Esophagus muscularis mucosa (tissue), 4 donors: ENCODE measurements around the gene HID1. TPM values are rescaled to one million over a fixed set of nuclear protein-coding genes. Genes with fewer than 3 reads are reported as not detected.
A peak's percentile ranks its signal among the peaks of the same experiment; 100 is the strongest.

Source experiments
- DNase-seq: peaks from one replicate; pipeline ENCODE4 v3.0.0-alpha.2; 2017; ENCODE audit errors: extremely low spot score
- H3K27ac ChIP-seq, 4 donors: fragments of 200-600 bp; sonication (generic); replicated peaks in 1 of 4; 1 replicate in 3 of 4; 2 replicates in 1 of 4; pipeline ENCODE4 v1.5.1; 2016 to 2019; ENCODE audit warnings: mild to moderate bottlenecking in 1 of 4
- H3K27me3 ChIP-seq, 4 donors: fragments of 200-600 bp; sonication (generic); one replicate each; pipeline versions ENCODE4 v1.5.1 to v1.6.0; 2016 to 2019
- H3K36me3 ChIP-seq, 4 donors: fragments of 200-600 bp; sonication (generic); one replicate each; pipeline ENCODE4 v1.5.1; 2016 to 2019
- H3K4me1 ChIP-seq, 4 donors: fragments of 200-600 bp; sonication (generic); one replicate each; pipeline ENCODE4 v1.5.1; 2016 to 2019
- H3K4me3 ChIP-seq, 4 donors: fragments of 200-600 bp; sonication (generic); 1 replicate in 2 of 4; 2 replicates in 2 of 4; pipeline ENCODE4 v1.5.1; 2016 to 2019; ENCODE audit warnings: mild to moderate bottlenecking in 4 of 4, moderate library complexity in 1 of 4
- H3K9me3 ChIP-seq, 4 donors: fragments of 200-600 bp; sonication (generic); 1 replicate in 3 of 4; 2 replicates in 1 of 4; pipeline ENCODE4 v1.5.1; 2016 to 2019
- CTCF ChIP-seq, 3 experiments: fragments of 200-600 bp in 2 of 3; fragments of 450-650 bp in 1 of 3; sonication (generic) in 2 of 3; IDR thresholded peaks; one replicate each; pipeline ENCODE4 v1.5.1; 2017 to 2019; ENCODE audit warnings: antibody characterized with exemption in 3 of 3, mild to moderate bottlenecking in 2 of 3, moderate library complexity in 1 of 3
- EP300 ChIP-seq: sonication (generic); formaldehyde crosslinking; IDR thresholded peaks from one replicate; pipeline ENCODE4 v1.6.1; 2017; ENCODE audit warnings: antibody characterized with exemption
- POLR2A ChIP-seq: fragments of 450-650 bp; IDR thresholded peaks from one replicate; pipeline ENCODE4 v1.6.1; 2017; ENCODE audit warnings: antibody characterized with exemption, moderate library complexity, mild to moderate bottlenecking, low read depth
- POLR2AphosphoS5 ChIP-seq, 2 donors: sonication (generic); formaldehyde crosslinking; IDR thresholded peaks; one replicate each; pipeline ENCODE4 v1.6.1; 2017; ENCODE audit warnings: antibody characterized with exemption in 2 of 2
- WGBS: methylation state at CpG from one replicate; pipeline ENCODE4 v1.1.5; 2018; 5-methylcytosine and 5-hydroxymethylcytosine counted together
- intact Hi-C: fragments of 100-400 bp; cut with DNase I; formaldehyde crosslinking; loops from one replicate; pipeline ENCODE4 v1.15.1; 2023
- total RNA-seq, 4 donors: library from RNA; depleted of rRNA; stranded (reverse); fragments of >200 nt; gene quantifications; one replicate each; pipeline versions ENCODE4 v1.1.0 to v1.2.1, GENCODE V29; 2016

Gene HID1
- total RNA-seq, 4 donors from 2014 or later = 4.5 to 17.1 (median 10.9) TPM

- no peaks in the 10 kb centered on the region for H3K27me3 ChIP-seq
- peak; percentile 96 for DNase-seq
- H3K36me3 ChIP-seq = peaks cover 0 to 21% (median 12%) of the 10 kb centered on the region in 4 donors
- H3K9me3 ChIP-seq = no peaks in the 10 kb centered on the region
- peak within 1 kb of the TSS; percentile 66 to 93 (median 78) for H3K4me3 ChIP-seq
- TF ChIP-seq CTCF (IDR thresholded peaks at IDR 0.05) (peak; percentile 28 to 67 (median 43)), EP300 (no peak), POLR2AphosphoS5 (IDR thresholded peaks at IDR 0.05) (peak; percentile 76 to 83)
- intact Hi-C loops = loop anchor here (2.0 to 5.0 kb wide), 2 partner anchors 26 to 50 kb away; partner anchors contain the start of gene CDR2L
- H3K4me1 ChIP-seq = peaks cover 18 to 35% (median 30%) of the 10 kb centered on the region in 4 donors
- peak within 1 kb of the TSS; percentile 90 to 95 (median 92) for H3K27ac ChIP-seq
- WGBS = 4% methylated on average over 29 of the region's 63 CpGs
Measured at GRCh38 chr17:75012346-75013091, 40.0 kb upstream of the HID1 start, which contains the start of gene MRPL58. TSS of gene MRPL58 (plus strand) at chr17:75012670. CDS start at chr17:75012687, 17 bp downstream.

GRCh38 chr17:75012096-75012345 is 39.5 kb upstream of the HID1 start:
- WGBS = 24% methylated on average over 5 of the region's 5 CpGs
- Histone ChIP-seq H3K4me3 (peak overlapping the region; percentile 66 to 93 (median 78)), H3K4me1 (peaks cover 18 to 35% (median 30%) of the 10 kb centered on the region in 4 donors), H3K36me3 (peaks cover 0 to 16% (median 9%) of the 10 kb centered on the region in 4 donors), H3K27me3 (no peaks in the 10 kb centered on the region), H3K9me3 (no peaks in the 10 kb centered on the region), H3K27ac (peak overlapping the region; percentile 90 to 95 (median 92))
- TF ChIP-seq POLR2AphosphoS5 (IDR thresholded peaks at IDR 0.05) = no peak
- no peak for TF ChIP-seq CTCF (IDR thresholded peaks at IDR 0.05)
- TF ChIP-seq EP300 = no peak
- no peak for TF ChIP-seq POLR2A
- no peak for DNase-seq
- intact Hi-C loops = loop anchor here (2.0 to 5.0 kb wide), 2 partner anchors 25 to 50 kb away; partner anchors contain the start of gene CDR2L

GRCh38 chr17:75011401-75012095 is 39.0 kb upstream of the HID1 start:
- intact Hi-C loops = loop anchor here (2.0 to 5.0 kb wide), 2 partner anchors 25 to 49 kb away; partner anchors contain the start of gene CDR2L
- peaks cover 0 to 11% (median 4%) of the 10 kb centered on the region in 4 donors for H3K36me3 ChIP-seq
- TF ChIP-seq POLR2AphosphoS5 (IDR thresholded peaks at IDR 0.05) (peak; percentile 38 to 56), EP300 (no peak)
- H3K4me3 ChIP-seq = peak overlapping the region; percentile 66 to 93 (median 78)
- DNase-seq = no peak
- peak overlapping the region; percentile 90 to 95 (median 92) for H3K27ac ChIP-seq
- no peaks in the 10 kb centered on the region for H3K27me3 ChIP-seq
- WGBS = 24% methylated on average over 13 of the region's 13 CpGs
- peaks cover 18 to 35% (median 30%) of the 10 kb centered on the region in 4 donors for H3K4me1 ChIP-seq
- no peaks in the 10 kb centered on the region for H3K9me3 ChIP-seq

- Histone ChIP-seq H3K36me3 (peaks cover 0 to 4% (median under 1%) of the 10 kb centered on the region in 4 donors), H3K4me3 (no peak overlapping the region), H3K4me1 (peaks cover 18 to 35% (median 30%) of the 10 kb centered on the region in 4 donors), H3K27ac (peak overlapping the region; percentile 90 to 95 (median 92)), H3K27me3 (no peaks in the 10 kb centered on the region), H3K9me3 (no peaks in the 10 kb centered on the region)
- intact Hi-C loops = loop anchor here (5.0 kb wide), 1 partner anchor 49 kb away; no protein-coding TSS in a partner anchor
- 51% methylated on average over 7 of the region's 8 CpGs for WGBS
- peak in 1 of 3 experiments; percentile 12 for TF ChIP-seq CTCF (IDR thresholded peaks at IDR 0.05)
- no peak for TF ChIP-seq EP300
- TF ChIP-seq POLR2AphosphoS5 (IDR thresholded peaks at IDR 0.05) = peak; percentile 42 to 69
- no peak for DNase-seq
Measured at GRCh38 chr17:75010683-75011400, 38.3 kb upstream of the HID1 start.
